Measurements from ENCODE around the gene EDRF1. TPM values are rescaled to one million over a fixed set of nuclear protein-coding genes. Genes with fewer than 3 reads are reported as not detected.

The EDRF1 gene
- total and polyA plus RNA-seq, 2 experiments from 2014 or later, result 11.4 to 16.4 TPM

DNA sequence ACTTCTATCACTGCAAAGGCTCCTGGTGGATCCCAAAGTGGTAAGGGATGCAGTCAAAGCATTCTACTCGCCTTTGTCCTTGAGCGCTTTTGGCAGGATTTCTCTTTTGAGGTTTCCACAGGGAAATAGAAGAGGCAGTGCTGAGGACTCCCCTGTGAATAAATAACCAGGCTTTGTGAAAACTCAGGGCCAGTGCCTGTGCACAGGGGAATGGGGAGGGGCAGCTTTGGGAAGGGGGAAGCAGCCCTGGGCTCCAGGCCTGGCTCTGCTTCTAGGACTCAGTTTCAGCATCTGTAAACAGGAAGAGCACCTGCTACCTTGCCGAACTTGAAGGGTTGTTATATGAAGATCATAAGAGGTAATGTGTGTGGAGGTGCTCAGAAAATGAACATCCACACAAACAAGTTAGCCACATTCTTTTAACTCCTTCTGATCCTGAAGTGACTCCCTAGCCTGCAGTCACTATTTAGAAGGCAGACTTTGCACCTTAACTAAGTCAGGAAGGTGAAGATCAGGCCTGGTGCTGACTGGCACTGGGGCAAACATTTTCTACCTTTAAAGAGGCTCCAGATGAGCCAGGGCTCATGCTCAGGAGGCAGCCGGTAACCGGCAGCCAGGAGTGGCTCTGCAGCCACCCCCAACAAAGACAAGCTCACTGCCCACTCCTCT lies 78.6 kb downstream of the EDRF1 start:
- Histone ChIP-seq H3K36me3 (ENCODE audit: low read depth) (no peaks in the 10 kb centered on the region), H3K4me2 (ENCODE audit: unreplicated experiment) (no peak overlapping the region), H4K20me1 (ENCODE audit: insufficient read depth) (no peaks in the 10 kb centered on the region), H2AFZ (no peak overlapping the region), H3K4me1 (ENCODE audit: insufficient read depth) (no peaks in the 10 kb centered on the region), H3K79me2 (ENCODE audit: insufficient read depth) (no peaks in the 10 kb centered on the region), H3K4me3 (no peak overlapping the region), H3K27ac (no peak overlapping the region), H3K27me3 (replicated peaks; ENCODE audit: insufficient read depth) (no peaks in the 10 kb centered on the region), H3K9ac (no peak overlapping the region), H3K9me3 (ENCODE audit: low read depth) (no peaks in the 10 kb centered on the region), H3F3A (ENCODE audit: insufficient read depth) (no peaks in the 10 kb centered on the region), H3K9me2 (ENCODE audit: insufficient read depth) (no peaks in the 10 kb centered on the region)
- WGBS, 2 experiments (ENCODE audit: low coverage in 1 of 2, low lambda C conversion rate in 2 of 2, missing lambda C conversion rate in 2 of 2), result 56 to 60% methylated on average over 5 of the region's 5 CpGs
- TF ChIP-seq EZH2 (IDR thresholded peaks at IDR 0.05; ENCODE audit: insufficient read depth, poor library complexity, severe bottlenecking) (no peak), EZH2phosphoT487 (IDR thresholded peaks at IDR 0.05; ENCODE audit: insufficient read depth, low read depth) (no peak)
- DNase-seq, result no peak
- in situ Hi-C loops (cut with MboI), result no loop called here

DNA sequence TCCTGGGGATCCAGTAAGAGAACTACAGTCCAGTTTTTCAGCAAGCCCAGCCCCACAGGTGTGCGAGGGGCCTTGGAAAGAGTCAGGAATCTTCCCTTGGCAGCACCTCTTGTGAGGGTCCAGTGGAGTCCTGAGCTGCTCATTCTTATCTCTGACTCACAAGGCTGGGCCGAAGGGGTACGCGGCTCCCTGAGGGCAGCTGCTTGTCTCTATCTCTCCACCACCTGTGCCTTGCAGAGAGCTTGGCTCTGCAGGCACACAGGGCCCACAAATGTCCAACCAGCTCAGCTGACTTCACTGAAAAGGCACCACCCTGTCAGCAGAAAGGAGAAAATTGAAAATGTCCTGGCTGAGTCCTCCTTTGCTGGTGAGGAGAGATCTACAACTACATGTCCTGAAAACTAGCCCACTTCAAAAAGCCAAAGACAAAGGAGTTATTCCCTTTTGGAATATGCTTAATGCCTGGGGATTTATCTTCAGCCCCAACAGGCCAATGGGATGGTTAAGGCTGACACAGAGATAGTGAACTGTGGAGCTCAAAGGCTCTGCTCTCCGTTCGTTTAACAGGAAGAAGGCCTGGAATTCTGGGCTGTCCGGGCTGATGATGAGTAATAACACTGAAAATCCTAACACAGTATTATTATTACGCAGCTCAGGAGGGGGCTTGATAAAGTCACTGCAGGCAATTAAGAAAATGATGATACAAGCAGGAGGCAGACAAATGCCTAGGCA lies 80.1 kb downstream of the EDRF1 start:
- TF ChIP-seq EZH2 (IDR thresholded peaks at IDR 0.05; ENCODE audit: insufficient read depth, poor library complexity, severe bottlenecking), result no peak
- TF ChIP-seq EZH2phosphoT487 (IDR thresholded peaks at IDR 0.05; ENCODE audit: insufficient read depth, low read depth), result no peak
- H2AFZ ChIP-seq, result no peak overlapping the region
- H3K9ac ChIP-seq, result no peak overlapping the region
- H3K27me3 ChIP-seq (replicated peaks; ENCODE audit: insufficient read depth), result no peaks in the 10 kb centered on the region
- no peaks in the 10 kb centered on the region for H3K36me3 ChIP-seq (ENCODE audit: low read depth)
- H3K79me2 ChIP-seq (ENCODE audit: insufficient read depth), result no peaks in the 10 kb centered on the region
- no peak overlapping the region for H3K4me2 ChIP-seq (ENCODE audit: unreplicated experiment)
- no peaks in the 10 kb centered on the region for H3K9me2 ChIP-seq (ENCODE audit: insufficient read depth)
- no peaks in the 10 kb centered on the region for H3K4me1 ChIP-seq (ENCODE audit: insufficient read depth)
- no peak overlapping the region for H3K4me3 ChIP-seq
- H4K20me1 ChIP-seq (ENCODE audit: insufficient read depth), result no peaks in the 10 kb centered on the region
- no peak for DNase-seq
- H3K9me3 ChIP-seq (ENCODE audit: low read depth), result no peaks in the 10 kb centered on the region
- H3K27ac ChIP-seq, result no peak overlapping the region
- in situ Hi-C loops (cut with MboI), result no loop called here
- WGBS, 2 experiments (ENCODE audit: low coverage in 1 of 2, low lambda C conversion rate in 2 of 2, missing lambda C conversion rate in 2 of 2), result 98% methylated on average over 8 of the region's 8 CpGs
- H3F3A ChIP-seq (ENCODE audit: insufficient read depth), result no peaks in the 10 kb centered on the region

DNA sequence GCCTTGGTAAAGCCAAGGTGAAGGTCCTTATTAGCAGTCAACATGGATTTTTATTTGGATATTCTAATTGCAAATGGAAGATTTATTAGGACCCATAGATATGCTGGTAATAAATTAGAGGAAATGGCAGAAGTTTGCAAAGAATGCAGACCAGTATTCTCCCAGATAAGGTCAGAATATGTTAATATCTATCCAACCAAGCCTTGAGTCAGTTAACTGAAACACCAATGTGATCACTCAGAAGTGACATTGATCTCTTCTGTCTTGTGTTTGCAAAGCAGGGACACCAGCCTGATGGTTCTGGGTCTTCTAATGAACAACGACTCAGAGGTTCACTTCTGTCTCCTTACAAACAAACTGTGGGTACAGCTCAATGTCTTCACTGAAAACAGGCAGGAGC lies 82.1 kb downstream of the EDRF1 start:
- Histone ChIP-seq H3K4me2 (ENCODE audit: unreplicated experiment) (no peak overlapping the region), H3K4me3 (no peak overlapping the region), H3K36me3 (ENCODE audit: low read depth) (peaks cover 7% of the 10 kb centered on the region; the same call in 1 of the 2 replicates), H2AFZ (no peak overlapping the region), H3K79me2 (ENCODE audit: insufficient read depth) (no peaks in the 10 kb centered on the region), H3K27me3 (replicated peaks; ENCODE audit: insufficient read depth) (no peaks in the 10 kb centered on the region), H3F3A (ENCODE audit: insufficient read depth) (no peaks in the 10 kb centered on the region), H4K20me1 (ENCODE audit: insufficient read depth) (no peaks in the 10 kb centered on the region), H3K27ac (no peak overlapping the region), H3K9ac (no peak overlapping the region), H3K9me2 (ENCODE audit: insufficient read depth) (no peaks in the 10 kb centered on the region), H3K9me3 (ENCODE audit: low read depth) (no peaks in the 10 kb centered on the region), H3K4me1 (ENCODE audit: insufficient read depth) (no peaks in the 10 kb centered on the region)
- DNase-seq, result no peak
- 100% methylated on average over 1 of the region's 1 CpG for WGBS, 2 experiments (ENCODE audit: low coverage in 1 of 2, low lambda C conversion rate in 2 of 2, missing lambda C conversion rate in 2 of 2)
- in situ Hi-C loops (cut with MboI), result no loop called here
- no peak for TF ChIP-seq EZH2phosphoT487 (IDR thresholded peaks at IDR 0.05; ENCODE audit: insufficient read depth, low read depth)
- no peak for TF ChIP-seq EZH2 (IDR thresholded peaks at IDR 0.05; ENCODE audit: insufficient read depth, poor library complexity, severe bottlenecking)

DNA sequence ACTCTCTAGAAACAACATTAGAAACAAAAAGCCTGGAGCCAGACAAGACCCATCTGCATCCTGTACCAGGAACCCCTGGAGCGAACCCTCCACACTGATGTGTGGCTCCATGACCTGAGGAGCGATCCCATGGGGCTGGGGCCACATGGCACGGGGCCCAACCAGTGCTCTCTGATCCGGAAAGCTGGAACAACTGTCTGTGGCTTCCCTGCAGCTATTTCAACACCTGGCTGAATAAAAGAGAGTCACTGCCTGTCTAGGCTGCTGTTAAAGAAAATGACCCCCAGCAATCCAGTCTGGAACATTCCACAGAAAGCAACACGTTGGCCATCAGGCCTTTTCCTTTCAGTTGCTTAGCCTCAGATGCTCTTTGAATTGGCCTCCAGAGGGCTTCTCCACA lies 82.6 kb downstream of the EDRF1 start:
- Histone ChIP-seq H4K20me1 (ENCODE audit: insufficient read depth) (no peaks in the 10 kb centered on the region), H3K27ac (no peak overlapping the region), H3F3A (ENCODE audit: insufficient read depth) (no peaks in the 10 kb centered on the region), H3K9me3 (ENCODE audit: low read depth) (no peaks in the 10 kb centered on the region), H3K36me3 (ENCODE audit: low read depth) (peaks cover 7% of the 10 kb centered on the region; the same call in 1 of the 2 replicates), H3K27me3 (replicated peaks; ENCODE audit: insufficient read depth) (no peaks in the 10 kb centered on the region), H3K79me2 (ENCODE audit: insufficient read depth) (no peaks in the 10 kb centered on the region), H3K9me2 (ENCODE audit: insufficient read depth) (no peaks in the 10 kb centered on the region), H3K4me1 (ENCODE audit: insufficient read depth) (no peaks in the 10 kb centered on the region), H2AFZ (no peak overlapping the region), H3K4me3 (no peak overlapping the region), H3K4me2 (ENCODE audit: unreplicated experiment) (no peak overlapping the region), H3K9ac (no peak overlapping the region)
- 75 to 77% methylated on average over 5 of the region's 5 CpGs for WGBS, 2 experiments (ENCODE audit: low coverage in 1 of 2, low lambda C conversion rate in 2 of 2, missing lambda C conversion rate in 2 of 2)
- TF ChIP-seq EZH2phosphoT487 (IDR thresholded peaks at IDR 0.05; ENCODE audit: insufficient read depth, low read depth), result no peak
- no peak for TF ChIP-seq EZH2 (IDR thresholded peaks at IDR 0.05; ENCODE audit: insufficient read depth, poor library complexity, severe bottlenecking)
- in situ Hi-C loops (cut with MboI), result no loop called here
- DNase-seq, result no peak

Measured in GM23248 (cell line).